ENCODE measurements around the gene KLHL20. TPM values are rescaled to one million over a fixed set of nuclear protein-coding genes. Genes with fewer than 3 reads are reported as not detected.
A peak's percentile ranks its signal among the peaks of the same experiment; 100 is the strongest.
"Not testable (repeated sequence)": the region's sequence is repeated elsewhere in the genome, so short reads cannot be mapped to it uniquely, and the experiment has no call there.

The KLHL20 gene
- total RNA-seq, 1 experiment from 2014 or later, result 29.9 TPM

GRCh38 chr1:173768206-173768605 lies 53.4 kb downstream of the KLHL20 start:
- DNase-seq (ENCODE audit: low read depth in 1 of 2, low spot score in 2 of 2), result no peak
- no peaks in the 10 kb centered on the region for H3K27me3 ChIP-seq (replicated peaks)
- H3K4me3 ChIP-seq, result no peak overlapping the region
- H3K9me3 ChIP-seq (replicated peaks), result no peaks in the 10 kb centered on the region
- peaks cover 24% of the 10 kb centered on the region for H3K36me3 ChIP-seq
- no peak overlapping the region for H3K27ac ChIP-seq
- H3K4me1 ChIP-seq (replicated peaks), result no peaks in the 10 kb centered on the region

GRCh38 chr1:173768827-173769226 lies 54.0 kb downstream of the KLHL20 start:
- Histone ChIP-seq H3K4me3 (no peak overlapping the region), H3K27ac (no peak overlapping the region), H3K36me3 (peaks cover 20% of the 10 kb centered on the region), H3K4me1 (replicated peaks) (no peaks in the 10 kb centered on the region), H3K27me3 (replicated peaks) (no peaks in the 10 kb centered on the region), H3K9me3 (replicated peaks) (no peaks in the 10 kb centered on the region)
- DNase-seq (ENCODE audit: low read depth in 1 of 2, low spot score in 2 of 2), result no peak

GRCh38 chr1:173770330-173770729 lies 55.5 kb downstream of the KLHL20 start:
- not testable (repeated sequence) for H3K27me3 ChIP-seq (replicated peaks); DNase-seq (ENCODE audit: low read depth in 1 of 2, low spot score in 2 of 2); H3K4me3 ChIP-seq; H3K9me3 ChIP-seq (replicated peaks); H3K27ac ChIP-seq; H3K4me1 ChIP-seq (replicated peaks)
- peaks cover 14% of the 10 kb centered on the region for H3K36me3 ChIP-seq

- Histone ChIP-seq H3K4me3 (no peak overlapping the region), H3K36me3 (peaks cover 25% of the 10 kb centered on the region), H3K9me3 (replicated peaks) (no peaks in the 10 kb centered on the region), H3K27me3 (replicated peaks) (no peaks in the 10 kb centered on the region), H3K27ac (no peak overlapping the region), H3K4me1 (replicated peaks) (no peaks in the 10 kb centered on the region)
- DNase-seq (ENCODE audit: low read depth in 1 of 2, low spot score in 2 of 2), result no peak
These were observed 56.8 kb downstream of the KLHL20 start for GRCh38 chr1:173771560-173771959.

GRCh38 chr1:173775578-173776226 lies 60.9 kb downstream of the KLHL20 start:
- no peaks in the 10 kb centered on the region for H3K27me3 ChIP-seq (replicated peaks)
- H3K36me3 ChIP-seq, result peaks cover 47% of the 10 kb centered on the region
- no peak for DNase-seq (ENCODE audit: low read depth in 1 of 2, low spot score in 2 of 2)
- H3K27ac ChIP-seq, result no peak overlapping the region
- no peak overlapping the region for H3K4me3 ChIP-seq
- no peaks in the 10 kb centered on the region for H3K9me3 ChIP-seq (replicated peaks)
- H3K4me1 ChIP-seq (replicated peaks), result no peaks in the 10 kb centered on the region

- no peaks in the 10 kb centered on the region for H3K27me3 ChIP-seq (replicated peaks)
- no peaks in the 10 kb centered on the region for H3K4me1 ChIP-seq (replicated peaks)
- no peak overlapping the region for H3K27ac ChIP-seq
- no peaks in the 10 kb centered on the region for H3K9me3 ChIP-seq (replicated peaks)
- H3K36me3 ChIP-seq, result peaks cover 77% of the 10 kb centered on the region
- no peak overlapping the region for H3K4me3 ChIP-seq
- DNase-seq (ENCODE audit: low read depth in 1 of 2, low spot score in 2 of 2), result no peak
These were observed 65.2 kb downstream of the KLHL20 start for GRCh38 chr1:173779936-173780335.

GRCh38 chr1:173784997-173785396 lies 70.2 kb downstream of the KLHL20 start:
- H3K36me3 ChIP-seq, result peaks cover 59% of the 10 kb centered on the region
- H3K9me3 ChIP-seq (replicated peaks), result no peaks in the 10 kb centered on the region
- no peak for DNase-seq (ENCODE audit: low read depth in 1 of 2, low spot score in 2 of 2)
- H3K27me3 ChIP-seq (replicated peaks), result no peaks in the 10 kb centered on the region
- H3K4me1 ChIP-seq (replicated peaks), result no peaks in the 10 kb centered on the region
- no peak overlapping the region for H3K4me3 ChIP-seq
- no peak overlapping the region for H3K27ac ChIP-seq

GRCh38 chr1:173789841-173790240 lies 75.1 kb downstream of the KLHL20 start:
- DNase-seq (ENCODE audit: low read depth in 1 of 2, low spot score in 2 of 2), result no peak
- Histone ChIP-seq H3K4me1 (replicated peaks) (no peaks in the 10 kb centered on the region), H3K27ac (no peak overlapping the region), H3K27me3 (replicated peaks) (no peaks in the 10 kb centered on the region), H3K4me3 (no peak overlapping the region), H3K9me3 (replicated peaks) (no peaks in the 10 kb centered on the region), H3K36me3 (peaks cover 27% of the 10 kb centered on the region)

- Histone ChIP-seq H3K4me1 (replicated peaks) (no peaks in the 10 kb centered on the region), H3K36me3 (peaks cover 52% of the 10 kb centered on the region), H3K4me3 (no peak overlapping the region), H3K27ac (no peak overlapping the region), H3K9me3 (replicated peaks) (no peaks in the 10 kb centered on the region), H3K27me3 (replicated peaks) (no peaks in the 10 kb centered on the region)
- DNase-seq (ENCODE audit: low read depth in 1 of 2, low spot score in 2 of 2), result no peak
These were observed 83.3 kb downstream of the KLHL20 start for GRCh38 chr1:173798078-173798477.

GRCh38 chr1:173799995-173800394 lies 85.2 kb downstream of the KLHL20 start:
- H3K36me3 ChIP-seq, result peaks cover 67% of the 10 kb centered on the region
- H3K4me3 ChIP-seq; H3K27me3 ChIP-seq (replicated peaks); DNase-seq (ENCODE audit: low read depth in 1 of 2, low spot score in 2 of 2); H3K27ac ChIP-seq; H3K9me3 ChIP-seq (replicated peaks); H3K4me1 ChIP-seq (replicated peaks): not testable (repeated sequence)

- Histone ChIP-seq H3K27ac (no peak overlapping the region), H3K4me1 (replicated peaks) (no peaks in the 10 kb centered on the region), H3K27me3 (replicated peaks) (no peaks in the 10 kb centered on the region), H3K4me3 (no peak overlapping the region), H3K9me3 (replicated peaks) (no peaks in the 10 kb centered on the region), H3K36me3 (peaks cover 86% of the 10 kb centered on the region)
- no peak for DNase-seq (ENCODE audit: low read depth in 1 of 2, low spot score in 2 of 2)
These were observed 88.2 kb downstream of the KLHL20 start for GRCh38 chr1:173802961-173803360.

- not testable (repeated sequence) for H3K9me3 ChIP-seq (replicated peaks); H3K27me3 ChIP-seq (replicated peaks); H3K27ac ChIP-seq; H3K4me1 ChIP-seq (replicated peaks); H3K4me3 ChIP-seq; DNase-seq (ENCODE audit: low read depth in 1 of 2, low spot score in 2 of 2)
- H3K36me3 ChIP-seq, result peaks cover 57% of the 10 kb centered on the region
These were observed 98.9 kb downstream of the KLHL20 start for GRCh38 chr1:173813654-173814053.

- H3K4me3 ChIP-seq, result no peak overlapping the region
- no peak overlapping the region for H3K27ac ChIP-seq
- no peak for DNase-seq (ENCODE audit: low read depth in 1 of 2, low spot score in 2 of 2)
- no peaks in the 10 kb centered on the region for H3K9me3 ChIP-seq (replicated peaks)
- no peaks in the 10 kb centered on the region for H3K27me3 ChIP-seq (replicated peaks)
- peaks cover 58% of the 10 kb centered on the region for H3K36me3 ChIP-seq
- peaks cover 15% of the 10 kb centered on the region; the same call in 1 of the 2 replicates for H3K4me1 ChIP-seq (replicated peaks)
These were observed 103.7 kb downstream of the KLHL20 start for GRCh38 chr1:173818459-173818858.

- H3K4me1 ChIP-seq (replicated peaks), result peaks cover 15% of the 10 kb centered on the region; the same call in 1 of the 2 replicates
- H3K4me3 ChIP-seq, result no peak overlapping the region
- no peak for DNase-seq (ENCODE audit: low read depth in 1 of 2, low spot score in 2 of 2)
- no peak overlapping the region for H3K27ac ChIP-seq
- H3K27me3 ChIP-seq (replicated peaks), result no peaks in the 10 kb centered on the region
- H3K36me3 ChIP-seq, result peaks cover 54% of the 10 kb centered on the region
- H3K9me3 ChIP-seq (replicated peaks), result no peaks in the 10 kb centered on the region
These were observed 106.9 kb downstream of the KLHL20 start for GRCh38 chr1:173821680-173822079.

- Histone ChIP-seq H3K4me3 (peak overlapping the region; percentile 55), H3K9me3 (replicated peaks) (no peaks in the 10 kb centered on the region), H3K27me3 (replicated peaks) (no peaks in the 10 kb centered on the region), H3K4me1 (replicated peaks) (peaks cover 15% of the 10 kb centered on the region; the same call in 1 of the 2 replicates), H3K27ac (peak overlapping the region; percentile 90), H3K36me3 (peaks cover 40% of the 10 kb centered on the region)
- DNase-seq (ENCODE audit: low read depth in 1 of 2, low spot score in 2 of 2), result no peak
These were observed 109.1 kb downstream of the KLHL20 start for GRCh38 chr1:173823781-173824314.
